GM12878 (cell line): ENCODE results near the gene NPDC1. TPM values are rescaled to one million over a fixed set of nuclear protein-coding genes. Genes with fewer than 3 reads are reported as not detected.

Experiments
- ATAC-seq: fragments of 200-7000 bp; cut with Tn5 transposase; 3 replicates; pipeline ENCODE4 v1.9.1; 2020; ENCODE audit warnings: mild to moderate bottlenecking, moderate library complexity
- BruUV-seq: library from RNA; stranded (reverse); fragments of 400-500 nt; replicated peaks from 2 replicates; lab custom pipeline; 2021; lab: Mats Ljungman, UMichigan
- CTCF ChIA-PET: fragments of 300-600 bp; sonication (Branson Sonifier 250); formaldehyde crosslinking; extraction: SDS; loops from one replicate; lab custom pipeline; 2021; ENCODE audit warnings: inconsistent platforms; lab: Yijun Ruan, JAX
- POLR2A ChIA-PET: fragments of 350-600 bp; formaldehyde crosslinking; extraction: SDS; loops from one replicate; lab custom pipeline; 2021; ENCODE audit warnings: inconsistent platforms; lab: Charles Lee
- RAD21 ChIA-PET: fragments of 300-600 bp; sonication (Branson Sonifier 250); formaldehyde crosslinking; loops from one replicate; lab custom pipeline; 2023; ENCODE audit warnings: antibody characterized with exemption; ENCODE audit not compliant: unreplicated experiment; lab: Charles Lee
- SMC1A ChIA-PET: fragments of 300-600 bp; sonication (Branson Sonifier 250); formaldehyde crosslinking; loops from one replicate; lab custom pipeline; 2023; ENCODE audit not compliant: unreplicated experiment, uncharacterized antibody; lab: Charles Lee
- DNase-seq: peaks from one replicate; pipeline ENCODE4 v3.0.0-alpha.2; 2011; ENCODE audit warnings: low read depth, low spot score
- FAIRE-seq: peaks from 3 replicates; lab custom pipeline; 2011; peaks lifted over from hg19 to GRCh38; lab: Jason Lieb, UNC
- H2AFZ ChIP-seq: 2 replicates; pipeline ENCODE4 v1.6.0; 2011; ENCODE audit warnings: low read depth, low read length, control low read depth; ENCODE audit not compliant: control insufficient read depth
- H3K27ac ChIP-seq: 2 replicates; pipeline ENCODE4 v1.5.1; 2011; ENCODE audit warnings: control low read depth; ENCODE audit not compliant: control insufficient read depth, insufficient read depth
- H3K27me3 ChIP-seq, 2 experiments: replicated peaks in 1 of 2; 2 replicates each; pipeline versions ENCODE4 v1.6.0 to v1.6.1; 2011; ENCODE audit warnings: low read length in 1 of 2; ENCODE audit not compliant: control insufficient read depth in 2 of 2, insufficient read depth in 2 of 2
- H3K36me3 ChIP-seq, 2 experiments: 2 replicates each; pipeline ENCODE4 v1.5.1; 2011; ENCODE audit warnings: low read length in 1 of 2; ENCODE audit not compliant: control insufficient read depth in 2 of 2, insufficient read depth in 2 of 2
- H3K4me1 ChIP-seq: 2 replicates; pipeline ENCODE4 v1.6.1; 2011; ENCODE audit warnings: mild to moderate bottlenecking, low read length, moderate library complexity, mixed read lengths; ENCODE audit not compliant: control insufficient read depth, insufficient read depth
- H3K4me2 ChIP-seq: 2 replicates; pipeline ENCODE4 v1.6.0; 2011; ENCODE audit warnings: control low read depth; ENCODE audit not compliant: control insufficient read depth, insufficient read depth
- H3K4me3 ChIP-seq: fragments of 200-600 bp; sonication (generic); 2 replicates; pipeline ENCODE4 v1.5.1; 2016
- H3K79me2 ChIP-seq: 2 replicates; pipeline ENCODE4 v1.6.0; 2011; ENCODE audit warnings: low read length; ENCODE audit not compliant: control insufficient read depth, insufficient read depth
- H3K9ac ChIP-seq: 2 replicates; pipeline ENCODE4 v1.8.0; 2011; ENCODE audit warnings: low read length, control low read depth, mixed read lengths; ENCODE audit not compliant: control insufficient read depth, insufficient read depth
- H3K9me3 ChIP-seq: replicated peaks from 3 replicates; pipeline ENCODE4 v1.5.1; 2011; ENCODE audit warnings: mild to moderate bottlenecking, low read length; ENCODE audit not compliant: control insufficient read depth, insufficient read depth
- H4K20me1 ChIP-seq: 2 replicates; pipeline ENCODE4 v1.6.0; 2011; ENCODE audit not compliant: control insufficient read depth, insufficient read depth
- BACH1 ChIP-seq: fragments of 450-650 bp; IDR thresholded peaks from 2 replicates; pipeline ENCODE4 v1.6.1; 2017; ENCODE audit warnings: mild to moderate bottlenecking, borderline replicate concordance
- CREM ChIP-seq: IDR thresholded peaks from 2 replicates; pipeline ENCODE4 v1.6.1; 2014; ENCODE audit warnings: antibody characterized with exemption, low read depth
- FOXM1 ChIP-seq: IDR thresholded peaks from 2 replicates; pipeline ENCODE4 v1.6.1; 2012; ENCODE audit warnings: low read depth, mild to moderate bottlenecking, inconsistent platforms, low read length, moderate library complexity
- KLF5 ChIP-seq: fragments of 450-650 bp; IDR thresholded peaks from 2 replicates; pipeline ENCODE4 v1.6.1; 2014; ENCODE audit warnings: mild to moderate bottlenecking; ENCODE audit not compliant: partially characterized antibody
- LARP7 ChIP-seq: fragments of 450-650 bp; IDR thresholded peaks from 2 replicates; pipeline ENCODE4 v1.6.1; 2017; ENCODE audit warnings: mild to moderate bottlenecking
- NFYB ChIP-seq: IDR thresholded peaks from 2 replicates; pipeline ENCODE4 v1.6.1; 2011; ENCODE audit warnings: low read depth, mild to moderate bottlenecking, low read length, improper control_type of control experiment, moderate library complexity; ENCODE audit not compliant: insufficient read depth
- POLR2AphosphoS5 ChIP-seq: IDR thresholded peaks from 2 replicates; pipeline ENCODE4 v1.6.1; 2011; ENCODE audit warnings: mild to moderate bottlenecking, low read length, inconsistent platforms
- POU2F2 ChIP-seq: IDR thresholded peaks from 3 replicates; pipeline ENCODE4 v1.6.1; 2011; ENCODE audit warnings: low read depth, mild to moderate bottlenecking, low read length, borderline replicate concordance
- YBX1 ChIP-seq: fragments of 450-650 bp; IDR thresholded peaks from 2 replicates; pipeline ENCODE4 v1.6.1; 2016; ENCODE audit warnings: antibody characterized with exemption
- ZBED1 ChIP-seq: IDR thresholded peaks from 2 replicates; pipeline ENCODE4 v1.6.1; 2016; ENCODE audit warnings: borderline replicate concordance
- ZNF207 ChIP-seq: fragments of 450-650 bp; IDR thresholded peaks from 2 replicates; pipeline ENCODE4 v1.6.1; 2014; ENCODE audit warnings: antibody characterized with exemption, mild to moderate bottlenecking, borderline replicate concordance
- ZZZ3 ChIP-seq: IDR thresholded peaks from 2 replicates; pipeline ENCODE4 v1.6.1; 2011; ENCODE audit warnings: low read depth; ENCODE audit not compliant: control insufficient read depth, insufficient read length
- WGBS: methylation state at CpG from one replicate; pipeline ENCODE4 v1.1.6; 2016; ENCODE audit warnings: low lambda C conversion rate; ENCODE audit not compliant: insufficient replicate concordance, insufficient coverage; ENCODE audit errors: missing lambda C conversion rate; 5-methylcytosine and 5-hydroxymethylcytosine counted together
- in situ Hi-C: fragments of 300-500 bp; cut with MboI; formaldehyde crosslinking; loops from 9 replicates; pipeline ENCODE4 v1.14.3; 2018; ENCODE audit warnings: mixed read lengths
- intact Hi-C: fragments of 100-400 bp; cut with micrococcal nuclease; formaldehyde crosslinking; loops from one replicate; pipeline ENCODE4 v1.14.2; 2022; ENCODE audit not compliant: unreplicated experiment
- polyA plus RNA-seq, 11 experiments: library from polyadenylated mRNA; depleted of rRNA in 4 of 11; unstranded in 6 of 11; stranded (reverse) in 5 of 11; fragments of >200 nt; fragmentation: Nextera tagmentation in 4 of 11; fragmentation: Illumina TruSeq in 1 of 11; extraction: Ambion mirVana in 4 of 11; extraction: Trizol in 1 of 11; gene quantifications; 1 replicate in 1 of 11; 2 replicates in 10 of 11; pipeline versions ENCODE4 v1.2.1 to v1.2.3, GENCODE V29; 2011 to 2016; ENCODE audit warnings: inconsistent platforms in 2 of 11, missing spikeins in 2 of 11, low read depth in 1 of 11
- total RNA-seq, 4 experiments: library from RNA; depleted of rRNA in 3 of 4; stranded (reverse); fragments of >200 nt in 3 of 4; fragmentation: Illumina TruSeq in 1 of 4; extraction: Trizol in 1 of 4; gene quantifications; 2 replicates each; pipeline versions ENCODE4 v1.2.1 to v1.2.3, GENCODE V29; 2013 to 2021
- TF ChIP-seq, protein P1 (sequence below): fragments of 450-650 bp; IDR thresholded peaks from 2 replicates; pipeline ENCODE4 v1.6.1; 2017; ENCODE audit warnings: mild to moderate bottlenecking, moderate library complexity
- TF ChIP-seq, protein P2 (sequence below): fragments of 450-650 bp; IDR thresholded peaks from 2 replicates; pipeline ENCODE4 v1.6.1; 2016; ENCODE audit warnings: mild to moderate bottlenecking, moderate library complexity, borderline replicate concordance

The NPDC1 gene
- total and polyA plus RNA-seq, 10 of the 15 experiments (the other 5 are each of a cell fraction or from before 2014, with no cell fraction given), result 0.04 to 1.7 (median 0.77) TPM; not detected in 2

DNA sequence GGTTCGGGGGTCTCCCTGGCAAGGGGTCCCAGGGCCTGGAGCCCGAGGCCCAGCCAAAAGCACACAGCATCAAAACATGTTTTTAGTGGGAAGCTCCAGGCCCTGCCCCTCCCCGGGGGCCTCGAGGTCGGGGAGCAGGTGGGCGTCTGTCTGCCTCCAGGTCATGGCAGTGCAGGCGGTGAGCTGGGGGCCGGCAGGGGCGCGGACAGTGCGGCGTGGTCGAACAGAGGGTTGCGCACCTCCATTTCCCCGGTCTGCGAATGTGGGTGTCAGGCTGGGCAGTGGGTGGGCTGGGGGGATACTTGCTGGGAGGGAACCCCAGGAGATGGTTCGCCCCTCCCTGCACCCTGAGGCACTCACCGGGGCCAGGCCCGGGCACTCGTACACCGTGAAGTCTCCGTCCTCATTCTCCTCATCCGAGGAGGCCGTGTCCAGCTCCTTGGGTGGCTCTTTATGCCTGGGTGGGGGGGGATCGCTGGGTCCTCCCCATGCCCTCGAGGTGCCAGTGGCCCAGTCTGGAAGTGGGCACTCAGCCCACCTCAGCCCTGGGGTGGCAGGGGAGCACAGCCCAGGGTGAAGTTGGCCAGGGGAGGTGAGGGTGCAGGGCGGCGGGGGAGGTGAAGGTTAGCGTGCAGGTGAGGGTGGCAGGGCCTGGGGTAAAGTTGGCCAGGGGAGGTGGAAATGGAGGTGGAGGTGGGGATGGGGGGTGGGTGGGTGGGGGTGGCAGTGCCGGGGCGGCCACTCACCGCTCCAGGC, 6.2 kb downstream of the NPDC1 start:
- FAIRE-seq, result no peak
- 59% methylated on average over 27 of the region's 32 CpGs for WGBS
- peaks cover 2 to 8% of the 10 kb centered on the region in 2 experiments; a peak in 3 of 4 replicates for H3K27me3 ChIP-seq
- in situ Hi-C loops (loop anchor here (5.0 kb wide), 2 partner anchors 92 to 242 kb away; partner anchors contain the start of genes C8G and CCDC183), intact Hi-C loops (loop anchor here (5.0 to 10.0 kb wide), 2 partner anchors 185 to 192 kb away; partner anchors contain the start of genes CYSRT1, PHPT1, RNF208 and RNF224)
- H3K9me3 ChIP-seq, result no peaks in the 10 kb centered on the region
- no TSS peak for BruUV-seq
- CTCF ChIA-PET, result interaction anchor here (1.0 to 2.2 kb wide), 2 partner anchors 10 to 91 kb away, joined by 3 to 9 read pairs; no protein-coding TSS in a partner anchor
- H3K9ac ChIP-seq, result no peak overlapping the region
- H4K20me1 ChIP-seq, result no peaks in the 10 kb centered on the region
- peaks cover 4% of the 10 kb centered on the region for H3K4me1 ChIP-seq
- H2AFZ ChIP-seq, result no peak overlapping the region
- no peak overlapping the region for H3K27ac ChIP-seq
- no peak for DNase-seq
- POLR2A ChIA-PET, result no interaction called here
- ATAC-seq, result no peak
- H3K4me3 ChIP-seq, result no peak overlapping the region
- H3K36me3 ChIP-seq, result no peaks in the 10 kb centered on the region
- no peaks in the 10 kb centered on the region for H3K79me2 ChIP-seq
- RAD21 ChIA-PET, result interaction anchor here (1.8 kb wide), 1 partner anchor 92 kb away, joined by 6 read pairs; no protein-coding TSS in a partner anchor
- no peak overlapping the region for H3K4me2 ChIP-seq
- SMC1A ChIA-PET, result no interaction called here
- TF ChIP-seq BACH1 (no peak), ZBED1 (no peak), YBX1 (no peak), LARP7 (no peak), ZZZ3 (no peak), POLR2AphosphoS5 (no peak), ZNF207 (no peak), NFYB (no peak), FOXM1 (no peak), KLF5 (no peak), POU2F2 (no peak), CREM (no peak)
- TF ChIP-seq, protein P1, sequence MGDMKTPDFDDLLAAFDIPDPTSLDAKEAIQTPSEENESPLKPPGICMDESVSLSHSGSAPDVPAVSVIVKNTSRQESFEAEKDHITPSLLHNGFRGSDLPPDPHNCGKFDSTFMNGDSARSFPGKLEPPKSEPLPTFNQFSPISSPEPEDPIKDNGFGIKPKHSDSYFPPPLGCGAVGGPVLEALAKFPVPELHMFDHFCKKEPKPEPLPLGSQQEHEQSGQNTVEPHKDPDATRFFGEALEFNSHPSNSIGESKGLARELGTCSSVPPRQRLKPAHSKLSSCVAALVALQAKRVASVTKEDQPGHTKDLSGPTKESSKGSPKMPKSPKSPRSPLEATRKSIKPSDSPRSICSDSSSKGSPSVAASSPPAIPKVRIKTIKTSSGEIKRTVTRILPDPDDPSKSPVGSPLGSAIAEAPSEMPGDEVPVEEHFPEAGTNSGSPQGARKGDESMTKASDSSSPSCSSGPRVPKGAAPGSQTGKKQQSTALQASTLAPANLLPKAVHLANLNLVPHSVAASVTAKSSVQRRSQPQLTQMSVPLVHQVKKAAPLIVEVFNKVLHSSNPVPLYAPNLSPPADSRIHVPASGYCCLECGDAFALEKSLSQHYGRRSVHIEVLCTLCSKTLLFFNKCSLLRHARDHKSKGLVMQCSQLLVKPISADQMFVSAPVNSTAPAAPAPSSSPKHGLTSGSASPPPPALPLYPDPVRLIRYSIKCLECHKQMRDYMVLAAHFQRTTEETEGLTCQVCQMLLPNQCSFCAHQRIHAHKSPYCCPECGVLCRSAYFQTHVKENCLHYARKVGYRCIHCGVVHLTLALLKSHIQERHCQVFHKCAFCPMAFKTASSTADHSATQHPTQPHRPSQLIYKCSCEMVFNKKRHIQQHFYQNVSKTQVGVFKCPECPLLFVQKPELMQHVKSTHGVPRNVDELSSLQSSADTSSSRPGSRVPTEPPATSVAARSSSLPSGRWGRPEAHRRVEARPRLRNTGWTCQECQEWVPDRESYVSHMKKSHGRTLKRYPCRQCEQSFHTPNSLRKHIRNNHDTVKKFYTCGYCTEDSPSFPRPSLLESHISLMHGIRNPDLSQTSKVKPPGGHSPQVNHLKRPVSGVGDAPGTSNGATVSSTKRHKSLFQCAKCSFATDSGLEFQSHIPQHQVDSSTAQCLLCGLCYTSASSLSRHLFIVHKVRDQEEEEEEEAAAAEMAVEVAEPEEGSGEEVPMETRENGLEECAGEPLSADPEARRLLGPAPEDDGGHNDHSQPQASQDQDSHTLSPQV, result no peak
- TF ChIP-seq, protein P2, sequence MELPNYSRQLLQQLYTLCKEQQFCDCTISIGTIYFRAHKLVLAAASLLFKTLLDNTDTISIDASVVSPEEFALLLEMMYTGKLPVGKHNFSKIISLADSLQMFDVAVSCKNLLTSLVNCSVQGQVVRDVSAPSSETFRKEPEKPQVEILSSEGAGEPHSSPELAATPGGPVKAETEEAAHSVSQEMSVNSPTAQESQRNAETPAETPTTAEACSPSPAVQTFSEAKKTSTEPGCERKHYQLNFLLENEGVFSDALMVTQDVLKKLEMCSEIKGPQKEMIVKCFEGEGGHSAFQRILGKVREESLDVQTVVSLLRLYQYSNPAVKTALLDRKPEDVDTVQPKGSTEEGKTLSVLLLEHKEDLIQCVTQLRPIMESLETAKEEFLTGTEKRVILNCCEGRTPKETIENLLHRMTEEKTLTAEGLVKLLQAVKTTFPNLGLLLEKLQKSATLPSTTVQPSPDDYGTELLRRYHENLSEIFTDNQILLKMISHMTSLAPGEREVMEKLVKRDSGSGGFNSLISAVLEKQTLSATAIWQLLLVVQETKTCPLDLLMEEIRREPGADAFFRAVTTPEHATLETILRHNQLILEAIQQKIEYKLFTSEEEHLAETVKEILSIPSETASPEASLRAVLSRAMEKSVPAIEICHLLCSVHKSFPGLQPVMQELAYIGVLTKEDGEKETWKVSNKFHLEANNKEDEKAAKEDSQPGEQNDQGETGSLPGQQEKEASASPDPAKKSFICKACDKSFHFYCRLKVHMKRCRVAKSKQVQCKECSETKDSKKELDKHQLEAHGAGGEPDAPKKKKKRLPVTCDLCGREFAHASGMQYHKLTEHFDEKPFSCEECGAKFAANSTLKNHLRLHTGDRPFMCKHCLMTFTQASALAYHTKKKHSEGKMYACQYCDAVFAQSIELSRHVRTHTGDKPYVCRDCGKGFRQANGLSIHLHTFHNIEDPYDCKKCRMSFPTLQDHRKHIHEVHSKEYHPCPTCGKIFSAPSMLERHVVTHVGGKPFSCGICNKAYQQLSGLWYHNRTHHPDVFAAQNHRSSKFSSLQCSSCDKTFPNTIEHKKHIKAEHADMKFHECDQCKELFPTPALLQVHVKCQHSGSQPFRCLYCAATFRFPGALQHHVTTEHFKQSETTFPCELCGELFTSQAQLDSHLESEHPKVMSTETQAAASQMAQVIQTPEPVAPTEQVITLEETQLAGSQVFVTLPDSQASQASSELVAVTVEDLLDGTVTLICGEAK, result no peak
